DND-41 (cell line): ENCODE measurements around the gene FBXO11.

Experiments used
- EZH2 ChIP-seq: IDR thresholded peaks from 3 replicates; pipeline ENCODE4 v1.6.1; 2012; ENCODE audit warnings: borderline replicate concordance, low read depth, mild to moderate bottlenecking, moderate library complexity, low read length, inconsistent platforms; ENCODE audit not compliant: severe bottlenecking
- TF ChIP-seq, protein P1 (sequence below): IDR thresholded peaks from 2 replicates; pipeline ENCODE4 v1.5.1; 2012; ENCODE audit warnings: borderline replicate concordance, low read length, moderate library complexity, mild to moderate bottlenecking; ENCODE audit not compliant: poor library complexity, severe bottlenecking; ENCODE audit errors: extremely low read depth

DNA sequence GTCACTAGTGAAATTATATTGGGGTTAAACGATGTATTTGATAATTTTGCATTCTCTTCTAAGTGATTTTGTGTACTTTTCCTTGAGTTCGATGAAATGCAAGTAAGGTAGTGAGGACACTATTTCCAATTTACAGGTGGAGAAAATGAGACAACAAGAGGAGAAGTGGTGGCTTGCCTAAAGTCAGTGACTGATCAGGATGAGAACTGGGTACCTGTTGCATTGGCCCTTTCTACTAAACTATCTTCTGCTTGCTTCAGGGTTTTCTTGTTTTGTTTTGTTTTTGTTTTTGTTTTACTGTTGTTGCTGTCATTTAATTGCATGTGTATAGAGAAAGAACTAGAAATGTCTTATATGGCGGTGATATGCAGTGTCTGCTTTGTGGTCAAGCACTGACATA is 31.4 kb upstream of the FBXO11 start:
- TF ChIP-seq, protein P1, sequence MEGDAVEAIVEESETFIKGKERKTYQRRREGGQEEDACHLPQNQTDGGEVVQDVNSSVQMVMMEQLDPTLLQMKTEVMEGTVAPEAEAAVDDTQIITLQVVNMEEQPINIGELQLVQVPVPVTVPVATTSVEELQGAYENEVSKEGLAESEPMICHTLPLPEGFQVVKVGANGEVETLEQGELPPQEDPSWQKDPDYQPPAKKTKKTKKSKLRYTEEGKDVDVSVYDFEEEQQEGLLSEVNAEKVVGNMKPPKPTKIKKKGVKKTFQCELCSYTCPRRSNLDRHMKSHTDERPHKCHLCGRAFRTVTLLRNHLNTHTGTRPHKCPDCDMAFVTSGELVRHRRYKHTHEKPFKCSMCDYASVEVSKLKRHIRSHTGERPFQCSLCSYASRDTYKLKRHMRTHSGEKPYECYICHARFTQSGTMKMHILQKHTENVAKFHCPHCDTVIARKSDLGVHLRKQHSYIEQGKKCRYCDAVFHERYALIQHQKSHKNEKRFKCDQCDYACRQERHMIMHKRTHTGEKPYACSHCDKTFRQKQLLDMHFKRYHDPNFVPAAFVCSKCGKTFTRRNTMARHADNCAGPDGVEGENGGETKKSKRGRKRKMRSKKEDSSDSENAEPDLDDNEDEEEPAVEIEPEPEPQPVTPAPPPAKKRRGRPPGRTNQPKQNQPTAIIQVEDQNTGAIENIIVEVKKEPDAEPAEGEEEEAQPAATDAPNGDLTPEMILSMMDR: no peak
- TF ChIP-seq EZH2: no peak
